Activated T-helper 1 cell treated with Interleukin-2 at 50 U/mL for 16 hours (primary cell): ENCODE results near the gene CELF4.

Source experiments
- DNase-seq: peaks from one replicate; pipeline ENCODE4 v3.0.0-alpha.2; 2020; ENCODE audit warnings: low read depth

Gene CELF4

DNA sequence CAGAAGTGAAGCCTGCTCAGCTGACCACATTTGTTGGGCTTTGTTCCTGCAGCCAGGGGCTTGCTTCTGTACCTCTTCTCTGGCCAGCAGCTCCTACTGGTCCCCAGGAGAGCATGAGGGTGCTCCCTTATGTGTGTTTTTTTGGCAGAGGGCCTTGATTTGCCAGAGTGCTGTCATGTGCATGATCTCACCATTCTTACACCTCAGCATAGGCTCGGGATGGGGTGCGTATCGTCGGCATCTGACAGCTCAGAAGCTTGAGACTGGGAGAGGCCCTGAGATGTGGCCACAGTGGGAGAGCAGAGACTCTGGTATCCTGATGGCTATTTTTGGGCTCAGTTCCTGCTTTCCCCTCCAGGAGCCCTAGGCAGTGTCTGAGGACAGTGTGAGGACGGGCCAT lies 71.2 kb downstream of the CELF4 start:
- no peak for DNase-seq

DNA sequence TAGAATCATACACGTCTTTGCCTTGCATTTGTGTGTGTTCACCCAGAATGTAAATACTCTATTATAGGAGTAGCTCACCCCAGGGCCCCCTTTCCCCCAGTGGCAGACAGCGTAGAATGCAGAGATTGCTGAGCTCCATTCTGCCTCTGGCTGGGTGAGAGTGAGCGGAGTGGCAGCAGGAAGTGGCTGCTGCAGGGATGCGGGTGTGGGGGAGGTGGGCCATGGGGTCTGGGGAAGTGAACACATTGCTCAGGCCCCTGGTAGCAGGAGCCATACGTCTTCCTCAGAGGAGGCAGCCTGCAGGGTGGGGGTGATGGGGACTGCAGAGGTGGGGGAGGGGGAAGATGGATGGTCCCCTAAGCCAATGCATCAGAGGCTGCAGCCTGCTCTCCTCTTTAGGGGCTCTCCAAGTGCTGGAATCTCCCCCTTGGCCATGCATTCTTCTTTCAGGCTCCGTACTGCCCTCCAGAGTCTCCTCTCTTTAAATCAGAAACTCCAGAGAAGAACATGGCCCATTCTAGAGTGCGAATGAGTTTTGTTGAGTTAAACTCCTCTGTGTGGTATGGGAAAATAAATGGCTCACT lies 72.2 kb downstream of the CELF4 start:
- no peak for DNase-seq

DNA sequence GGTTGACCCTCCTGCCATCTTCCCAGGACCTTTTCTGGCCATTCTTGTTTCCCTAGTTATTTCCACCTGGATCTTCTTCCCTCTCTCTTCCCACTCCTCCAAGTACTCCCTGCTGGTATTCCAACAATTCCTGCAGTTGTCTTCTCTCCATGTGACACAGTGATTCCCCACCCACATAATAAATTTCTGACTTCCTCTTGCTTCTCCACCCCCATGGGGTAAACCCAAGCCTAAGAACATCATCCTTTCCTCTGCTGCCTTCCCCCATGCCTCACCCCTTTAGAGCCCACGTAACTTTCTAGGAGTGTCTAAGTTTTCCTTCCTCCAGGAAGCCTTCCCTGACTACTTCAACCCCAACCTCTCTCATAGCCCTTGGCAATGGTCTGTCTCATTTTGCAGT lies 72.6 kb downstream of the CELF4 start:
- no peak for DNase-seq

DNA sequence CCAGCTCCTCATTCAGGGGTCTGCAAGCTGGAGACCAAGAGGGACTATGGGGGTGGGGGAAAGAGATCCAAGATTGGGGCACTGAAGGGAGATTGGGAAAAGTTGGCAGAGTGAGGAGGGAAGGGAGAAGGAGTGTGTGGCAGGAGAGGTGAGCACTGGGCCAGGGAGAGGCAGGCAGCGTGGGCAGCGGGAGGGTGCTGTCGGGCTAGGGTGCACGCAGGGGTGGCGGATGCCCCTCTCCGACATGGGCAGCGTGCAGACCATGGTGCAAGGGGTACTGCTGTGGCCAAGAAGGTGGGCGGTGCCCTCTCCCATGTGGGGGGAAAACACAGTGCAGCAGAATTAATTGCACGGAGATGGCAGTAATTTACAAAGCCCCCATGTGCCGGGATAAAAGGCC lies 74.1 kb downstream of the CELF4 start:
- DNase-seq, result no peak

DNA sequence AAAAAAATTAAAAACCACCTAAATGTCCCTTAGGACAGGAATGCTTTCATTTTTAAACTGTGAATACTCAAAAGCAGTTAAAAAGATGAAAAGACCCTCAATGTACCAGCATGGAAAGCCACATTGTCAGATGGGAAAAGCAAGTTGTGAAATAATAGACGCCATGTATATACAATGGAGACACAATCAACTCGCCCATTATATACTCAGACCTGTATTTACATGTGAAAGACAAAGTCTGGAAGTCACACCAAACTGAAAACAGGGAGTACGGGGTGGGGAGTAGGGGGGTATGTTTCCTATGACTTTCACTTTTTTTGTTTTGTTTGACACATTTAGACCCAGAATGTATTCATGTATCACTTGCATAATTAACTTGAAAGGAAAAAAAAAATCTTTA lies 75.6 kb downstream of the CELF4 start:
- no peak for DNase-seq

DNA sequence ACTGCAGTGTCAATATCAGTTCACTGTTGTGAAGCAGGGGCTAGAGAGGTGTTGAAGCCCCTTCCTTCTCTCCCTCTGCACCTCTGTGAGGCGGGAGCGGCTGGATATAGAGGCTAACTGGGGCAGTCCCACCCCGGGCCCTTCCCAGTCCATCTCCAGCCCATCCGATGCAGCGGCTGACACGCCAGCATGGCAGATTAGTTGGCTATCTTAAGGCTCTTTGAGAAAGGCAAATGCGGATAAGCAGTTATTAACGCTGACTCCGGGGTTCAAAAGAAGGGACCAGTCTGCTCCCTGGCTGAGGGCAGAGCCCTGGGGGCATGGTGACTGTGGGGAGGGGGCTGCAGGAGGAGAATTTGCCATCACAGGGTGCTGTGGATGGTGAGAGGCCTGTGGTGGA lies 76.6 kb downstream of the CELF4 start:
- no peak for DNase-seq

DNA sequence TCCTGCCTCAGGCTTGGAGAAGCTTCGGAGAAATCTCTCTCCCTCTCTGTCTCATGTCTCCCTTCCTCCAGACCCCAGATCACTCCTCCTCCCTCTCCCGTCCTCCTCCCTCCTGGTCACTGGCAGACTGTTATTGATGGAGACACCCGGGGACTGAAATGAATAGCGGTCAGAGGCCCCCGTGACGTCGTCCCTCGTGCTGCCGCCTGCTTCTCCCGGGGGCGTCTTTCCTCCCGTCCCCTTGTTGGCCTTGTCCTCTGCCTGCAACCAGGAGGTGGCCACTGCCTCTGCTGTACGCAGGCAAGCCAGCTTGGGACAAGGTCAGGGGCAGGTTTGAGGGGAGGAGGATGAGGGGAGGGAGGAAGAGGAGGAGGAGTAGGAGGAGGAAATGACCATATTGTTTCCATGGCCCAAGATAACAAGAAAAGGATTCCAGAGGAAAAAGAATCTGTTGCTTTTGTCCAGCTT lies 78.2 kb downstream of the CELF4 start:
- no peak for DNase-seq

DNA sequence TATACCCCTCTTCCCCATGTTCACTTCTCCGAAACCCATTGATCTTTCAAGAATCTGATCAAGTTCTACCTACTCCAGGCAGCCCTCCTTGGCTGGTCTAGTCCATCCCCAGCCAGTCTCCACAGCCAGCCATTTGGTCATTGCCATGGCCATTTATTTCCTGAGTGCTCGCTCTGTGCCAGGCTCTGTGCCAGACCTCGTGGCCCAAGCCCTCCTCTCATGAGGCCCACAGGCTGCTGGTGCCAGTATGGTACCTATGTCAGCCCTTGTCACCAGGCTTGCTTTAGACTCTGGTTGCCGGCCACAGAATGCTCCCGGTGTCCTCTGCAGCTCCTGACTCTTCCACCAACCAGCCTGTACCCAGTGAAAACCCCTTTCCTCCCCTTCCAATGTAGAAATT lies 78.8 kb downstream of the CELF4 start:
- no peak for DNase-seq

DNA sequence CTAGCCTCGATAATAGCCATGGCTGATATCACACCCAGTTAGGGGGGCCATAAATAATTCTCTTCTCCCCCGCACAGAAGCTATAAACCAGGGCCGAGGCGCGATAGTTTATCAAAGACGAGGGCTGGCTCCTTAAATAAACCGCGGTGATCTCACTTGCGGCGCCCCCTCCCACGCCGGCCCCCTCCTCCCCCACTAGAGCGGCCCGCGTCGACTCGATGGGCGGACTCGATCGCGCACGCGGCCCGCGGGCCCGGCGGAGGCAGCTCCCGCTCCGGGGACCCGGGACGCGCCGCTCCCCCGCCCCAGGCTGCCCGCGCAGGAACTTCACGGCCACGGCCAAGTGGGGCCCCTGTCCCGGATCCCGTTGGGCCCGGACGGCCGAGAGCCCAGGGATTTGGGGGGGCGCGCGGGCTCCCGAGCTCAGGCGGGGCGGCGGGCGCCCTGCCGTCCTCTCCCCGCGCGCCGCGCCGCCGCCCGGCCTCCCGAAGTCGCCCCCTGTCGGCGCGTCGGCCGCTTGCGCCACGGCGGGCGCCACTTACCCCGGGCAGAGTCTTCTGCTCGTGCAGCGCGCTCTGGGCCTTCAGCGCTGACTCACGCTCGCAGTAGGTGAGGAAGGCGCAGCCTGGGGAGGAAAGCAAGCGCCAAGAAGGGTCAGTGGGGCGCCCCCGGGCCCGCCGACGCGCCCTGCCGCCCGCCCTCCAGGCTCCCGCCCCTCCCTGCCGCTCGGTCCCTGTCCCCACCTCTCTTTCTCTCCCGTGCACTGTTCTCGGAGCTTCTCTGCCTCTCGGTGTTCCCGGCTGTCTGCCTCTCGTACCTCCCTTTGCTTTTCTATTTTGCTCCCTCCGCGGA lies 80.4 kb downstream of the CELF4 start:
- DNase-seq, result no peak

DNA sequence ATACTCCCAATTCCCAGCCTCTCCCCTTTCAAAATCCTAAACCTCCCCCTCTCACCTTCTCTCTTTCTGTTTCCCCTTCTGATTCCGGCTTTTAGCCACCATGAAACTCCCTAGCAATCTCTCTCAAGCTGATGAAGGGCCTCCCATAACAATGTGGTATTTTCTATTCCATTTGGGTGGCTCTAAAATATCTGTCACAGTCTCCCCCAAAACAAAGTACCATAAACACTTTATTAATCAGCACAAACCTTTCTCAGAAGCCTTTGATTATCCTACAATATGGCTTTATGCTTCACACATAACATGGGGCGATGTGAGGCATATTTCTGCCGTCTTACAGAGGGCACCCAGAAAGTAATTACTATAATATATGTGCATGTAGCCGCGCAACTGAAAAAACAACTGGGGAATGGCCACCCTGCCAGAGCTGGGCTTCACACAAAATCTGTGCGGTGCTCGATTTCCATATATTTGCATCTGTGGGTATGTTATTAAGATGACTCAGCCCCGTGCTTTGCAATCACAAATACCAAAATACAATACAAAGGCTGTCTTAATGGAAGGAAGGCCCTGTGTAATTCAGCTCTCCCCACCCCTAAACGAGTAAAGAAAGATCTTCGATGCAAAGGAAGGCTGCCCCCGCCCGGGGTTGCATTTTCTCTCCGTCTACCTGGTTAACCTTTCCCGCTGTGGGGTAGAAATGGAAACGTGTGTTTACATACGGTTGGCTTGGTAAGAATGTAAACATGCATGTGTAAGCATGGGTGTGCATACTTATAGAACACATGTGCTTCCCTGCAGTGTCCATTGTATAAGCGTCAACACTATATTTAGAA lies 81.4 kb downstream of the CELF4 start:
- DNase-seq, result no peak

DNA sequence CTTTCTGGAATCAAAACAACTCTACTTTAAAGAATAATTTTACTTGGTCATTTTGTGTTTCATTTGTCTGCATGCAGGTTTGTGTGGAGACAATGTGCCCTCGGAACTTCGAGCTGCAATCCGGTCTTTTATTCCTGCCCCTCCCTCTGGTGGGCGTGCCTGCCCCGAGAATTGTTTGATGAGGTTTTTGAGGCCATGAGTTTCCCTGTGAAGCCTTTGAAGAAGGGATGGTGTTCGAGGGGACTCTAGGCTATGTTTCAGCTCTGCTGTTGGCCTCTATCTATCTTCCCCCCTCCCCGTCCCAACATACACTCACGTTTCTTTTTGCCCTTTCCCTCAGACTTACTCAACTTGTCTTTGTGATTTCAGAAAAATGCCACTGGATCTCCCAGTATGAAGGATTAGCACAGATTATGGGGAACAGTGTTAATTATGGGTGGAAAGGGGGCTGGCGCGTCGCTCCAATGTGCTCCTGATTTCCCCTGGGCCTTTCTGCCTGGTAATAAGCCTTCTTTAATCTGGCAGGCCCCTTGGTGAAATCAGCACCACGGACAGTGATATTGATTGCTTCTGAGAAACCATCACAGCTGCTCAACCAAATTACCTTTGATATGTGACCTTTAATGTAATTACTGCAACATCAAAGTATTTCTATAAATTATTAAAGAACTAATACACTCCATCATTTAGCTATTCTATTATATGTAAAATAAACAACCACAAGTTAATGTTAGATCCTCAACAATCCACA lies 82.2 kb downstream of the CELF4 start:
- DNase-seq, result no peak

DNA sequence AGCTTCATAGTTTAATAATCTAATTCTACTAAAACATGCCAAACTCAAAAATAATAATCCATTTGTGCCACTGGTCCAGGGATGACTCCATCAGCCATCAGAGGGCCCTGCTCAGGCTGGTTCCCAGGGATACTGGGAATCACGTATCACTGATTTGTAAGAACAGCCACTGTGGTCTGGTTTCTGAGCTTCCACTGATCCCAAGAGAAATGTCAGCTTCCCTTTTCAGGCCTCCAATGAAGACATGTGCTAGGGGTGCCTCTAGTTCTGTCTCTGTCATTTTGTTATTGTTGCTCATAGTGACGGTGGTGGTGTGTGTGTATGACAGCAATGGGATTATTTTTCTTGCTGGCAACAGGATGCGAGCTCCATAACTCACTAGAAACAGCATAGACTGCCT lies 83.2 kb downstream of the CELF4 start:
- no peak for DNase-seq

DNA sequence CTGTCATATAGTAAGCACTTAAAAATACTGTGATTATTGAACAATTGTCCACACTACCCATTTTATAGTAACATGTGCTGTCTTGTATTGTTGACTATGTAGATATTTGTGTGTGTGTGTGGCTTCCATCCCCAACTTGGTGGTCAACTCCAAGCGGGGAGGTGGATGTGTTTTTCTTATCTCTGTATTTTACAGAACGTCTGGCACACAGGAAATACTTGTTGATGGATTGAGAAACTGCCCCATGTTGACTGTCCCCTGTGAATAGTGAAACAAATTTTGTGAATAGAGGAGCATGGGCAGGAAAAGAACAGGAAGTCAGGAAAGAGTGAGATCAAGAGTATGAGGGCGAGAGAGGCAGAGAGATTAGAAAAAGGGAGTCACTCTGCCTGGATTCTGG lies 83.6 kb downstream of the CELF4 start:
- no peak for DNase-seq

DNA sequence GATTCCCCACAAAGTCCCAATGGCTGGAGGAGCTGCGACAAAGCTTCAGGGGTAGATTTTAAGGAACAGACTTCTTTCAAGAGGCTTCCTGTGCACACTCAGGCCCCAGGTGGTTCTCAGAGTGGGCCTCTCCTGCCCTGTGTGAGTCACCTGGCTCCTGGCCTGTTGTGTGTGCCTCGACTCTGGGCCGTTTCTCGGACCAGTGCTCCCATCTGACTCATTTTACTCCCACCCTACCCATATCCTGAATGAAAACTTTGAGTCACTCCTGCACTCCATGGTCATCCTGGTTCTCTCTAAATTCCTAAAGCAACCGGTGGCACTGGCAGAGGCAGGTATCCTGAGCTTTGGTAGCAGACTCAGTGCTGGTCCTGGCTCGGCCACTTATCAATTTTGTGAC lies 84.1 kb downstream of the CELF4 start:
- DNase-seq, result no peak

DNA sequence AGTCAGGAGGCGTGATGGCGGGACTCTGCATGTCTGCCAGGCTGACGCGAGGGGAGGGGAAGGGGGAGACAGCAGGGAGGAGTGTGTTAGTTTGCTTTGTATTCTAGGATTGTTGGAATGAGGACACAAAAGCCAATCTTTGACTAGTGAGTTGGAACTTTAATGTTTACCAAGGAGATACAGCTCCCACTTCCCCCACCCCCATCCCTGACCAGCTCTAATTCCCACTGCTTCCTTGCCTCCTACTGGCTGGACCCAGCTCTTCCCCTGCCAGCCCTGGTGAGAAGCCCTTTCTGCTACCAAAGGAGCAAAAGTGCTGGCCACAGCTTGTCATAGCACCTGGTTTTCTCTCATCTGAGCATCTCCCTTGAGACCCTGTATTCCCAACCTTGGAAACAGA lies 84.5 kb downstream of the CELF4 start:
- no peak for DNase-seq

DNA sequence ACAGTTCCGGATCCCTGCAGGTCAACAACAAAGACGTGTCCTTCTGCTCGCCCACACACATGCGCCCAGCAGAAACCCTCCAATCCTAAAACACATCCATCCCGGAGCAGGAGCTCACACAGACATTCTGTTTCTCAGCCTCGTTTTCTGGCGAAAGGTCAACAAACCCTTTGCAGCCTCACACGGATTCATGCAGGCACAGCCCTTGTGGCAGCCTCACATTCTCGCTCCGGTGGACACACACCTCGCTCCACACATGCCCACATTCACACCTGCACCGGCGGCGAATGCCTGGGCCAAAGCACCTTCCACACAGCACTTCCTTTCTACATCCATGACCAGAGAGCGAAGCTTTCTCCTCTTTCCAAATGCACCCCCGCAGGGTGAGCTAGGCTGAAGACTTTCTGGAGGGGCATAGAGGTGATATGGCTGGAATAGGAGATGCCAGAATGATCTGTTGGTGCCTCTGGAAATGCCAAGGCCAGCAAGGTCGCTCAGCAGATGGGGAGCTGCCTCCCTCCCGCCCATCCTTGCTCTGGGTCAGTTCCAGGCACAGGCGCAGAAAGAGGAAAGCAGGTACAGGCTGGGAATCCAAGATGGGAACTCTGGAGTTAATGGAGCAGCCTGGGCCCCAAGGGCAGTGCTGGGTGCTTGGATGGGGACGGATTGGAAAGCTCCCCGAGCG lies 88.8 kb downstream of the CELF4 start:
- DNase-seq, result no peak

DNA sequence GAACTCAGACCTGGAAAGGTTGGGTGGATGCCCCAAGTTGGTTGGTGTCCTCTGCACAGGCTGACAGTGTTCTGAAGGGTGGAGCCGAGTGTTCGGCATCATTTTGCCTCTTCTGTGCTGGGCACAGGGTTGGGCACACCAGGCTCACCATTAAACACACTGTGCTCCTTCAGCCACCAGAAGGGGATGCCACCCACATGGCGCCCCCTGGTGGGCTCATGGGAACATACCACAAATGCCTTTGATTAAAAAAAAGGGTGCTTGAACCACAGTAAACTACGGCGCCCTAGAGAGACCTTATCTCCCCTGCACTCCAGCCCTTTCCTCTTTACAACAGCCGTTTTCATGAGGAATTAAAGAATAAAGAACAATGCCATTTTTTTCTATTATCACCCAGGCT lies 89.4 kb downstream of the CELF4 start:
- DNase-seq, result no peak

DNA sequence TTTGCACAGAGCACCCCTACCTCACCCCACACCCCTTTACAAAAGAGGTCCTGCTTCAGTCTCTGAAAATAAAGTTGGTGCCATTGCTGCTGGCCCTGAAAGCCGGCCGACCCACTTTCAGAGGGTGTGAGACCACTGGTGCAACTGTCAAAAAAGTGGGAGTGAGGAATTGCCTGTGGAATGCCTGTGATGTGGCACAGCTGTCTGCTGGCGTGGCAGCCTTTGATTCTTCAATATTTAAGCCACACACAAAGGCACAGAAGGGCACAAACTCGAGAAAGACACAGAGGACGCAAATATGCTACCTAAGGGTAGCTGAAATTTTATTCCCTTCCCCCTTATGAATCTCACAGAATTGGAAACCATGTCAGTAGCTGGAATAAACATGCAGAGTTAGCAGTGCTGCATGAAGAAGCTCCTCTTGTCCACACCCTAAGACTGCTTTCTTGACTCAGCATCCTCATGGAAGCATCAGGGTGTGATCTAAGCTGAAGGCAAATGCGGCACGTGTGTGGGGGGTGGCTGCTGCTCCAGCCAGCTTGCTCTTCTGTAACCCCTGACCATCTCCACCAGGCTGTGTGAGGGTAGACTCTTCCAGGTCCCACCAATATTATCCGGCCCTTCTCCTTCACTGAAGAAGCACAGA lies 92.3 kb downstream of the CELF4 start:
- DNase-seq, result no peak

DNA sequence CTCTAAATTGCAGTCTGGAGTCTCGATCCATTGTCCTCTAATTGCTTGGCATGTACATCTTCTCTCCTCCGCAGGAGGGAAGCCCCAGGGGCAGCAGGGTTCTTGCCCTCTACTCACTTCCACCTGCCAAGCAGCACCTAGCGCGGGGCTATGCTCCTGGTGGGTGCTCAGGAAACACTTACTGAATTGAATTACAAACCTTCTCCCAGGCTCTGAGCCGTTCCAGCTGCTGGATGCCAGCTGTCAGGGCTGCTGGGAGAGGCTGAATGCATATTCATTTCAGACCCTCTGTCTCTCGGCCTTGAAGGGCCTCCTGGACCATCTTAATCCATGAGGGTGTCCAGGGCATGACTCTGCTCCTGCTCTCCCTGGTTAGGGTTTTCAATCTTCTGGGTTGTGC lies 94.0 kb downstream of the CELF4 start:
- no peak for DNase-seq

DNA sequence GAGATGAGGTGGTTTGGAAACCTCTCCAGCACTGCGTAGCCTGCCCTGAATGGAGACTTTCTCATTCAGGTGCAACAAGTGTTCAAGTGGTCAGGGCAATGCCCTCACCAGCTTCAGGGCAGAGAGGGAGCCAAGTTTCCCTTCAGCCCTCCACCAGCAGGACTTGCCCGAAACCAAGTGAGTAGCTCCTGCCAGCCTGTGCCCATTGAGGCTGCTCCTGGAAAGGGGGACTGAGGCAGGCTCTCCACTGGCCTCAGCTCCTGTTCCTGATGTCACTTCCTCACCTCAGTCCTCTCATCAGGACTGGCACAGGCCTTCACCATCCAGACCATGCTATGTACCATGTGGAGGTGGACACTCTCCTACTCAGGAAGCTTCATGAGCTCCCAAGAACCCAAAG lies 94.6 kb downstream of the CELF4 start:
- no peak for DNase-seq

DNA sequence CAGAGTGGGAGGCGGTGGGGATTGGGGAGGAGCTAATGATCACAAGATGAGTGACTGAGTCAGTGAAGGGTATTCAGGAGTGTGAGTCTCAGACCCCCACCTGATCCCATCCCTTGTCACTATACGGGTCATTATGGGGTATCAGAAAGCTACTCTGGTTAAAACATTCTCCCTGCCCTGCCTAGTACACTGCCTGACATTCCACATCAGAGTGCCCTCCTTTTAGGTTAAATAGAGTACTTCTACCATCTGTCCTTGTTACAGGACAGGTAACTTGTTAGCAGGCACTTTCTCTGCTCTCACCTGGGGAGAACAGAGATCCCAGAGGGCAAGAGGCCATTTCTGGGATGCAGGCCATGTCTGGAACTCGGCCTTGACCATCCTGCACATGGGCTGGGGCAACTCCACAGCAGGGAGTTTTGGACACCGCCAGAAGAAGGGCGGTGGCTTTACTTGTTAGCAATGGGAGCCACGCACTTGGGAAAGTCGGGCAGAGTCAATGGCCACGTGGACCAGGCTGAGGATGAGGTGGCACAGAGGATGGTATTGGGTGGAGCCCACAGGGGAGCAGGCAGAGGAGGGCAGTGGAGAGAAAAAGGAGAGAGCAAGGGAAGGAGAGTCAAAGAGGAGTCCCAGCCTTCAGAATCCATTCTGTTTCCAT lies 98.5 kb downstream of the CELF4 start:
- DNase-seq, result no peak
